HG03565 (cell line): ENCODE measurements around the gene PNPLA6.

Experiments
- ATAC-seq: cut with Tn5 transposase; IDR thresholded peaks from one replicate; pipeline ENCODE4 v1.9.1; 2021; ENCODE audit warnings: mild to moderate bottlenecking, moderate library complexity; ENCODE audit not compliant: unreplicated experiment

PNPLA6 gene

DNA sequence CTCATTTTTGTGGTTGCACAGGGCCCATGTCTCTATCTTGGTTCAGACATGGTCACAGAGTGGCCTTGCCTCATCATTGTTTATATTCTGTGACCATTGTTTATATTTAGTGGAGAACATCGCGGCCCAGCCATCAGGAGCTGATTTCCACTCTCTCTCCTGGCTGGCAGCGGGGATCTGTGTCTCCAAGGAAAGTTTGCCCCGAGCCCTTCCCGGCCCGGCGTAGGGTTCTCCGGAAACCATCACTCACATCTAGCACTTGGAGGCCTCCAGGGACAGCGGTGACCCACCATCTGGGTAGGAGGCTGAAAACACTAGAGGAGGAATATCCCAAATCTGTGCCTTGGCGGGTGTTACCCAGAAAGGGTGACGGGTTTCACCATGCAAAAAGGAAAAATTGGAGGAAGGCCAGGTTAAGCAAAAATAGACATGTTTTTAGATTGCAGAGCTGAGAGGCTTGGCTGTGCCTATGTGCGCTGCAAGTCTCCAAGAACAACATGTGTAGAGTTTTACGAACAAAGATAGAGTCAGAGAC lies 20.3 kb upstream of the PNPLA6 start:
- ATAC-seq = no peak

DNA sequence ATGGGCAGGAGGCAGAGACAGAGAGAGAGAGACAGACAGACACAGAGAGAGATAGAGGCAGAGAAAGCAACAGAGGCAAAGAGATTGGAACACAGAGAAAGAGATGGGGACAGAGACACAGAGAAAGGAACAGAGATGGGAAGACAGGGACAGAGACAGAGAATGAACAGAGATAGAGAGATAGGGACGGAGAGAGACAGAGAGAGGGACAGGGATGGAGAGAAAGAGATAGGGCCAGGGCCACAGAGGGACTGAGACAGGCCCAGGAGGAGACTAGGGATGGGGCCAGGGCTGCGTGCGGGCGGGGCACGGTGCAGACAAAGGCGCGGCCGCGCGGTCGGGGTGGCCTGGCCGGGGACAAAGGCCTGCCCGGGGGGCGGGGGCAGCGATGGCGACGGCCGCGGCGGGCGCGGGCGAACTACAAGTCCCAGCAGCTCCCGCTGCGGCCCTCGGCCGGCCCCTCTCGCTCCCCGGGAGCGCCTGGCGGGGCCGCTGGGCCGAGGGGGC lies 19.8 kb upstream of the PNPLA6 start, which contains the start of gene ZNF358:
Gene ZNF358 (plus strand): TSS at position 459 of the 507 bp plus-strand sequence. CDS start 3,140 bp downstream, outside the sequence.
- ATAC-seq = no peak

DNA sequence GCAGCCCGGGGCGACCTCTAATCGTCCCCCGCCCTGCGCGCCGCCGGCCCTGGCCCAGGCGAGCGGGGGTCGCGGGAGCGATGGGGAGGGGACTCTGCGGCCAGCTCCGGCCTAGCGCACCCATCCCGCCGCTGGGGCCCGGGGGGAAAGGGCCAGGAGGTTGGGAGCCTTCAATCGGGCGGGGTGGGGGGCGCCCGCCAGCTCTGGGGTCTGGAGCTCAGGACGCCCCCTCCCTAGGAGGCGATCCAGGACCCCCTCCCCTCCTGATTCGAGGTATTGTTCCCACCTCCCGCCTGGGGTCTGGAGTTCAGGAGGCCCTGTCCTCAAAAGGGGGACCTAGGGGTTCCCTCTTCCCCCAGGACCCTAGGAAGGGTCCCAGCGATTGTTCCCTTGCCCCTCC lies 19.2 kb upstream of the PNPLA6 start:
- no peak for ATAC-seq

DNA sequence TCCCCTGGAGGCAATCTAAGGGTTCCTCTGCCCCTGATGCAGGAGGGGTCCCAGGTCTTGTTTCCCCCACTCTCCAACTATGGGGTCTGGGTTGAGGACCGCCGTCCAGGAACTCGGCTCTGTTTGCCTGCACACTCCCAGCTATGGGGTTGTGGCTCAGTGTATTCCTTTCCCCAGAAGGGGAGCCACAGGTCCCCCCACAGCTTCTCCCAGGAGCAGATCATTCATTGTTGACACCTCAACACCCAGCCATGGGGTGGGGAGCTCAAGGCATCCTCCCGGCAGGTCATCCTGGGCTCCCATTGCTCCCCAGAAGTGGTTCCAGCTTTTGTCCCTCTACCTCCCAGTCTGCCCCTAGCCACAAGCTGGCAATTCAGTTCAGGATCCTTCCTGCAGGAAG lies 18.6 kb upstream of the PNPLA6 start:
- no peak for ATAC-seq

DNA sequence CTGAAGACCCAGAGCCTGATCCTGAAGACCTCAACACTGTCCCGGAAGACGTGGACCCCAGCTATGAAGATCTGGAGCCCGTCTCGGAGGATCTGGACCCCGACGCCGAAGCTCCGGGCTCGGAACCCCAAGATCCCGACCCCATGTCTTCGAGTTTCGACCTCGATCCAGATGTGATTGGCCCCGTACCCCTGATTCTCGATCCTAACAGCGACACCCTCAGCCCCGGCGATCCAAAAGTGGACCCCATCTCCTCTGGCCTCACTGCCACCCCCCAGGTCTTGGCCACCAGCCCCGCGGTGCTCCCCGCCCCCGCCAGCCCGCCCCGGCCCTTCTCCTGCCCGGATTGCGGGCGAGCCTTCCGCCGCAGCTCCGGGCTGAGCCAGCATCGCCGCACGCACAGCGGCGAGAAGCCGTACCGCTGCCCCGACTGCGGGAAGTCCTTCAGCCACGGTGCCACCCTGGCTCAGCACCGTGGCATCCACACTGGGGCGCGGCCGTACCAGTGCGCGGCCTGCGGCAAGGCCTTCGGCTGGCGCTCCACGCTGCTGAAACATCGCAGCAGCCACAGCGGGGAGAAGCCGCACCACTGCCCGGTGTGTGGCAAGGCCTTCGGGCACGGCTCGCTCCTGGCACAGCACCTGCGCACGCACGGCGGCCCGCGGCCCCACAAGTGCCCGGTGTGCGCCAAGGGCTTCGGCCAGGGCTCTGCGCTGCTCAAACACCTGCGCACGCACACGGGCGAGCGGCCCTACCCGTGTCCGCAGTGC lies 16.0 kb upstream of the PNPLA6 start:
- ATAC-seq = no peak

DNA sequence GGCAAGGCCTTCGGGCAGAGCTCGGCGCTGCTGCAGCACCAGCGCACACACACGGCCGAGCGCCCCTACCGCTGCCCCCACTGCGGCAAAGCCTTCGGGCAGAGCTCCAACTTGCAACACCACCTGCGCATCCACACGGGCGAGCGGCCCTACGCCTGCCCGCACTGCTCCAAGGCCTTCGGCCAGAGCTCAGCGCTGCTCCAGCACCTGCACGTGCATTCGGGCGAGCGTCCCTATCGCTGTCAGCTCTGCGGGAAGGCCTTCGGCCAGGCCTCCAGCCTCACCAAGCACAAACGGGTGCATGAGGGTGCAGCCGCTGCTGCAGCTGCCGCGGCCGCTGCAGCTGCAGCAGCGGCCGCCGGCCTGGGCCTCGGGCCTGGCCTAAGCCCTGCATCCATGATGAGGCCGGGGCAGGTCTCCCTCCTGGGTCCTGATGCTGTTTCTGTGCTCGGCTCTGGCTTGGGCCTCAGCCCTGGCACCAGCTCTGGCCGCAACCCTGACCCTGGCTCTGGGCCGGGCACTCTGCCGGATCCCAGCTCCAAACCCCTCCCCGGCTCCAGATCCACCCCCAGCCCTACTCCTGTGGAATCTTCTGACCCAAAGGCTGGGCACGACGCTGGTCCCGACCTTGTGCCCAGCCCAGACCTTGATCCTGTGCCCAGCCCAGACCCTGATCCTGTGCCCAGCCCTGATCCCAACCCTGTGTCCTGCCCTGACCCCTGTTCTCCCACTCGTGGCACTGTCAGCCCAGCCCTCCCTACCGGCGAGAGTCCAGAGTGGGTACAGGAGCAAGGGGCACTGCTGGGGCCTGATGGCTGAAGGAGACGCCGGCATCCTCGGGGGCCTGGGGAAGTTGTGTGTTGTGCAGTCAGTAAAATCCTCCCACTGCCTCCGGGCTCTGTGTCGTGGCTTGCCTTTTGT lies 15.1 kb upstream of the PNPLA6 start:
- ATAC-seq = no peak

DNA sequence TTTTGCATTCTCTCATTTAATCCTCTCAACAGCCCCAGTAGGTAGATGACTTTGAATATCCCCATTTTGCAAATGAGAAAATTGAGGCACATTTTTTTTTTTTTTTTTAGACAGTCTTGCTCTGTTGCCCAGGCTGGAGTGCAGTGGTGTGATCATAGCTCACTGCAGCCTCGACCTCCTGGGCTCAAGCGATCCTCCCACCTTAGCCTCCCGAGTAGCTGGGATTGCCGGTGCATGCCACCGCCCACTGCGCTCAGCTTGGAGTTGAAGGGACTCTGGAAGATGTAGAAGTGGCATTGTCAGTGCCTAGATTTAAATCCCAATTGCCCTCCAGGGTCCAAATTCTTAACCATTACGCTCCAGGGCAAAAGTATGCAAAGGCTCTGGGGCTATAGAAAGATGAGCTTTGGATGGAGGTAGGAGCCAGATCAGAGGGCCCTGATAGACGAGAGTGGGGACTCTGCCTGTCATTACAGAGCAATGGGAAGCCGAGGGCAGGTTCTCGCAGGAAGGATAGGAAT lies 13.9 kb upstream of the PNPLA6 start:
- no peak for ATAC-seq

DNA sequence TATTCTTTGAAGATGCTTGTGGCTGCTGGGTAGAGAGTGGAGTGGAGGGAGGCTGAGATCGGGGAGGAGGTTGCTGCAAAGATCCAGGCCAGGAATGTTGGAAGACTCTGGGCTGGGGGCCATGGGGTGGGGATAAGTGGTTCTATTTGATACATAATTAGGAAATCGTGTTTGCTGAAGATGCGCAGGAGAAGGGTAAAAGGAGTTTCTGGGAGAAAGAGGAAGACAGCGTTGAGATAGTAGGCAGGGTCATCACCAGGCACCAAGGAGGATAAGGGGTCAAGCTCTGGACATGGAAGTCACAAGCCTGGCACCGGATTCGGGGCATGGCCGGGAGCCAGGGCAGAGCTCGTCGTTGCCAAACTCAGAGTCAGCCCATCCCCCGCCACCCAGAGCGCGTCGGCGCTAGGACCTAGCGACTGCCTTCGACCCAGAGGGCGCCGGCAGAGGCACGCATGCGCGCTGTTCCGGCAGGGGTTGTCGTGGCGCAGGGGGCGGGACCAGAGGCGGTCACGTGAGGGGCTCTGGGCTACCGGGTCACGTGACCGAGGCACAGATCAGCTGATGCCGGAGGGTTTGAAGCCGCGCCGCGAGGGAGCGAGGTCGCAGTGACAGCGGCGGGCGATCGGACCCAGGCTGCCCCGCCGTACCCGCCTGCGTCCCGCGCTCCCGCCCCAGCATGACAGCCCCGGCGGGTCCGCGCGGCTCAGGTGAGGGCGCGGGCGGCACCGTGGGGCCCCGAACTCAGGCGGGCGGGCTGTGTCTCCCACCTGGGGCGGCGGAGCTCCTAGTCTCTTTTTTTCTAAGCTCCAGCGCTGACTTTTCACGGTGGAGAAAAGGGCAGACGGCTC lies 13.2 kb upstream of the PNPLA6 start, which contains the start of gene MCOLN1:
Gene MCOLN1 (plus strand): TSS at position 553 of the 851 bp plus-strand sequence. CDS start 127 bp downstream, at position 680.
- ATAC-seq = peak; percentile 83

DNA sequence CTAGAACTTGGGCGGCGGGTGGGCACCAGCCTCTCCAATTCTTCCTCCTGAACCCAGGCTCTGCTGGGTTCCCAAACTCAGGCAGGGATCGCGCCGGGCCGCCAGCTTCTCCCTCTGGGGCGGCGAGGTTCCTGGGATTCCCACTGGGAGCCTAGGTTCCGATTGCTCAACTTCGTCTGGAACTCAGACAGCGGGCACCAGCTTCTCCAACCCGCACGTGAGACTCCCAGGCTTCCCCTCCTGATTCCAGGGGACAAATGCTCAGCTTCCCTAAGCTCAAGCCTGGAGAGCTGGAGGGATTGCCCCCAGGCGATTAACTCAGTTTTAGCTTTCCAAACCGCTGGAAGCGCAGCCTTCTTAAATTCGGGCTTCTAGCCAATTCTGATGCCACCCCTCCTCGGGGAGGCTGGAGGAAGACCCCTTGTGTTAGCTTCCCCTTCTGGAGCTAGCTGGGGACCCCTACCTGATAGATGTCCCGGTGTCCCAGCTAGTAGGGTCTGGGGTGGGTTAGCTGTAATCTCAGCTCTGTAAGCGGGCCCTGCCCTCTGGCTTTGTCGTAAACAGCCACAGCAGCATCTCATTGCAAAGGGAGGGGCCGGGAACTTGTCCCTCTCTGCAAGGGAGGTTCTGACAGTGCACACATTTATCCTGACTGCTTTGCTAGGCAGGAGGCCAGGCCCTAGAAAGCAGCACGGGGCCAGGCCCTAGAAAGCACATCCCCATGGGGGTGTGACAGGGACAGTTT lies 12.4 kb upstream of the PNPLA6 start:
- ATAC-seq = no peak

DNA sequence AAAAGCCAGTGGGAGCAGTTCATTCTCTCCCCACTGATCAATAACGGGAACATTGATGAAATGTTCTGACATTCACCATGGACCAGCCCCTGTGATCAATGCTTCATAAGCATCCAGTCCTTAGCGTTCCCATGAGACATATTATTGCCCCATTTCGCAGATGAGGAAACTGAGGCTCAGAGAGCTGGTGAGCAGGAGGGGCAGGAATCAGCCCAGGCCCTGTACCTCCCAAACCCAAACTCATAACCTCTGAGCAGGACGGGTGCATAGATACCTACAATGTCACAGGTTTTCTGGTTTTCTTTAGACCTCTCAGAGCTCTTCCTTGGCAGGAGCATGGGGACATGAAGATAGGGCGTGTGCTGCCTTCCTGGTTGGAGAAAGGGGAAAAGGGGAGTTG lies 11.0 kb upstream of the PNPLA6 start:
- no peak for ATAC-seq

DNA sequence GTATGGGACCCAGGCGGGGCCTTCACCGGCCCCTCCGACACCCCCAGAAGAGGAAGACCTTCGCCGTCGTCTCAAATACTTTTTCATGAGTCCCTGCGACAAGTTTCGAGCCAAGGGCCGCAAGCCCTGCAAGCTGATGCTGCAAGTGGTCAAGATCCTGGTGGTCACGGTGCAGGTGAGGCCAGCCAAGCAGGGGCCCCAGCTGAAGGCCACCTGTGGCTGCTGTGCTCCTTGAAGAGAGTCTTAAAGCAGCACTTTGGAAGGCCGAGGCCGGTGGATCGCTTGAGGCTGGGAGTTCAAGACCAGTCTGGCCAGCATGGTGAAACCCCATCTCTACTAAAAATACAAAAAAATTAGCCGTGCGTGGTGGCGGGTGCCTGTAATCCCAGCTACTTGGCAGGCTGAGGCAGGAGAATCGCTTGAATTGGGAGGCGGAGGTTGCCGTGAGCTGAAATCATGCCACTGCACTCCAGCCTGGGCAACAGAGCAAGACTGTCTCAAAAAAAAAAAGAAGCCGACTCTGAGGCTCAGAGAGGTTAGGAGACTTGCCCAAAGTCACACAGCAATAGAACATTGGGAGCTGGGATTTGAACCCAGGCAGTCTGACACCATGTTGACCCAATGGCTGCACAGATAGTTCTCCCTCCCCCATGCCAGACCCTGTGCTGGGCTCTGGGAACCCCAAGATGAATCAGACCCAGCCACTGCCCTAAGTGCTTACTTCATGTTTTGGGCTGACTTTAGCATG lies 10.4 kb upstream of the PNPLA6 start:
- no peak for ATAC-seq

DNA sequence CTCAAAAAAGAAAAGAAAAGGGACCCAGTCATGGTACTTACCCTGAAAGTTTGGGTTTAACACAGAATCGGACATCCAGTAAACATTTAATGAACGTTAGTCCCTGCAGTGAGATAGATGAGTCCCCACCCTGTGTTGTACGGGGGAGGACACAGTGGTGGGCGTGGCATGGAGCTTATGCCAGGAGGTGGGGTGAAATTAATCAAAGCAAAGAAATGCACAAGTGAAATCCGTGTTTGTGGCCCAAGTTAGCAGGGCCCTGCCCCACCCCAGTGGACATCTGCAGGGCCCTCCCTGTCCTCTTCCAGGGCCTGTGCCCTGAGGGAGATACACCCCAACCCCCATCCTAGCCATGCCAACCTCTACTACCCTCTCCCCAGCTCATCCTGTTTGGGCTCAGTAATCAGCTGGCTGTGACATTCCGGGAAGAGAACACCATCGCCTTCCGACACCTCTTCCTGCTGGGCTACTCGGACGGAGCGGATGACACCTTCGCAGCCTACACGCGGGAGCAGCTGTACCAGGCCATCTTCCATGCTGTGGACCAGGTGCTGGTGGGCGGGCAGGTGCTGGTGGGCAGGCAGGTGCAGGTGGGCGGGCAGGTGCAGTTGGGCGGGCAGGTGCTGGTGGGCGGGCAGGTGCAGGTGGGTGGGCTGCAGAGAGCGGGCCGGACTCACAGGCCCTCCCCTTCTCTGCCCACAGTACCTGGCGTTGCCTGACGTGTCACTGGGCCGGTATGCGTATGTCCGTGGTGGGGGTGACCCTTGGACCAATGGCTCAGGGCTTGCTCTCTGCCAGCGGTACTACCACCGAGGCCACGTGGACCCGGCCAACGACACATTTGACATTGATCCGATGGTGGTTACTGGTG lies 9.2 kb upstream of the PNPLA6 start:
- no peak for ATAC-seq

DNA sequence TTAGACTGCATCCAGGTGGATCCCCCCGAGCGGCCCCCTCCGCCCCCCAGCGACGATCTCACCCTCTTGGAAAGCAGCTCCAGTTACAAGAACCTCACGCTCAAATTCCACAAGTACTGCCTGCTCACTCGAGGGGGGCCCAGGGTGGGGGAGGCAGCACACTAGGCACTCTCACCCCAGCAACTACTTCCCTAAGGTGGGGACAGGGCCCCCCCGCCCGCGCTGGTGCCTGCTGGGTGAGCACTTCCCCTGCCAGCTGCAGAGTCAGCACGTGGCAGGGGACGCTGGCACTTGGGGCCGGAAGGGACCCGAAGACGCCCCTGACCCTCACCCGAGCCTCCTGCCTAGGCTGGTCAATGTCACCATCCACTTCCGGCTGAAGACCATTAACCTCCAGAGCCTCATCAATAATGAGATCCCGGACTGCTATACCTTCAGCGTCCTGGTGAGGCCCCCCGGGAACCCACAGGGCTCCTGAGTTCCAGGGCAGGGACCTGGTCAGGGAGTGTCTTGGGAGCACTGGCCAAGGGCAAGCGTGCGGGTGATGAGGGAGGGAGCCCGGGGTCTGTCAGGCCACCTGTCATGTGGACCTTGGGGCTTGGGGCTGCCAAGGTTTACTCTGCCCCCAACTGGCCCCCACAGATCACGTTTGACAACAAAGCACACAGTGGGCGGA lies 7.9 kb upstream of the PNPLA6 start:
- ATAC-seq = no peak

DNA sequence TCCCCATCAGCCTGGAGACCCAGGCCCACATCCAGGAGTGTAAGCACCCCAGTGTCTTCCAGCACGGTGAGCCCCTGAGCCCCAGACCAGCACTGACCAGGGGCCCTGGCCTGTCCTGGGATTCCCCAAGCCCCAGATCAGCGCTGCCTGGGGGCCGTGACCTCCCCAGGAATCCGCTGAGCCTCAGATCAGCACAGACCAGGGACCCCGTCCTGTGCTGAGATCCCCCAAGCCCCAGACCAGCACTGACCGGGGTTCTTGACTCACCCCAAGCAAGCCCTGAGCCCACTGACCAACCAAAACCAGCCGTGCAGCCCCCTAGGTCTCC lies 7.4 kb upstream of the PNPLA6 start:
- no peak for ATAC-seq

DNA sequence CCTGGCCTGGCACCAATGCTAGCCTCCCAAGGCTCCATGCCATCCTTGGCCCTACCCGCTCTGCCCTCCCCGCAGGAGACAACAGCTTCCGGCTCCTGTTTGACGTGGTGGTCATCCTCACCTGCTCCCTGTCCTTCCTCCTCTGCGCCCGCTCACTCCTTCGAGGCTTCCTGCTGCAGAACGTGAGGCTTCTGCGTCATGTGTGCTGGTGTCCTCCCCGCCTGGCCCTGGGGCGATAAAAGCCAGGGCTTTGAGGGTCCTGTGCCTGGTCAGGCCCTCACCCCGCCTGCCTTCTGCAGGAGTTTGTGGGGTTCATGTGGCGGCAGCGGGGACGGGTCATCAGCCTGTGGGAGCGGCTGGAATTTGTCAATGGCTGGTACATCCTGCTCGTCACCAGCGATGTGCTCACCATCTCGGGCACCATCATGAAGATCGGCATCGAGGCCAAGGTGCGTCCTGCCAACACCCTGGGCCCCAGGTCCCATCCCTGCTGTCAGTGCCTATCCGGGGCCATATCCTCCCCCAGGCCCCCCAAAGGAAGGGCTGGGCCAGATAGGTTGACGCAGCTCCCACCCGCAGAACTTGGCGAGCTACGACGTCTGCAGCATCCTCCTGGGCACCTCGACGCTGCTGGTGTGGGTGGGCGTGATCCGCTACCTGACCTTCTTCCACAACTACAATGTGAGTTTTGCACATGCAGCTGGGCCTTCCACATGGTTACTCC lies 6.8 kb upstream of the PNPLA6 start:
- no peak for ATAC-seq

DNA sequence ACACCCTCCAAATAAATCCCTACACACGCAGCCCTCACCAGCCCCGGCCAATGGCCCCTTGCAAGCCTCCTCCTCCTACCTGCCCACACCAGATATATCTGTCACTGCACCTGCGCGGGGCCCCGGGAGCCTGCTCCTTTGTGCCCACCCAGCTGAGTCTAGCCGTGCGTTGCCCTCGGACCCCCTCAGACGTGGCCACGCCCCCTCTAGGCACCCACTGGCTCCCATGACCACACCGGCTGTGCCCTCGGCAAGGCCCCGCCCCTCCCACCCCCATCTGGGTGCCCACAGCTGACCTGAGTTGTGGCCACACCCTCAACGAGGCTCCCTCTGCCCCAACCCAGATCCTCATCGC lies 6.3 kb upstream of the PNPLA6 start:
- no peak for ATAC-seq
